Measurements from ENCODE around the gene ZBTB46.
"Not testable (repeated sequence)": the region's sequence is repeated elsewhere in the genome, so short reads cannot be mapped to it uniquely, and the experiment has no call there.

The ZBTB46 gene

GRCh38 chr20:63802469-63803240 lies 28.4 kb downstream of the ZBTB46 start:
- POLR2A ChIA-PET = no interaction called here
- Histone ChIP-seq H3K9me3 (ENCODE audit: control insufficient read depth, insufficient read depth, low read depth, low read length) (no peaks in the 10 kb centered on the region), H3K4me3 (ENCODE audit: low read depth, low read length) (no peak overlapping the region), H3K4me1 (ENCODE audit: control insufficient read depth, insufficient read depth, low read length) (no peaks in the 10 kb centered on the region), H3K27ac (ENCODE audit: extremely low read depth, low read depth, low read length) (no peak overlapping the region), H3K36me3 (ENCODE audit: control insufficient read depth in 2 of 2, insufficient read depth in 1 of 2, low read length in 2 of 2) (no peaks in the 10 kb centered on the region)
- TF ChIP-seq ZFP37 (tag by site-specific recombination; IDR thresholded peaks at IDR 0.05) (no peak), HIC1 (tag by site-specific recombination; IDR thresholded peaks at IDR 0.05) (0 out of 2 replicates have a peak, but pooled peaks have one; percentile 14)
- CTCF ChIA-PET = interaction anchor here (0.5 kb wide), 1 partner anchor 27 kb away, joined by 3 read pairs; no protein-coding TSS in a partner anchor

GRCh38 chr20:63801174-63801573 lies 29.9 kb downstream of the ZBTB46 start:
- H3K9me3 ChIP-seq (ENCODE audit: control insufficient read depth, insufficient read depth, low read depth, low read length); H3K4me3 ChIP-seq (ENCODE audit: low read depth, low read length); H3K27ac ChIP-seq (ENCODE audit: extremely low read depth, low read depth, low read length); POLR2A ChIA-PET; H3K36me3 ChIP-seq (ENCODE audit: control insufficient read depth in 2 of 2, insufficient read depth in 1 of 2, low read length in 2 of 2); H3K4me1 ChIP-seq (ENCODE audit: control insufficient read depth, insufficient read depth, low read length): not testable (repeated sequence)
- CTCF ChIA-PET = interaction anchor here (1.6 kb wide), 1 partner anchor 63 kb away, joined by 4 read pairs; no protein-coding TSS in a partner anchor

- POLR2A ChIA-PET; H3K36me3 ChIP-seq (ENCODE audit: control insufficient read depth in 2 of 2, insufficient read depth in 1 of 2, low read length in 2 of 2); H3K27ac ChIP-seq (ENCODE audit: extremely low read depth, low read depth, low read length); H3K4me1 ChIP-seq (ENCODE audit: control insufficient read depth, insufficient read depth, low read length); H3K4me3 ChIP-seq (ENCODE audit: low read depth, low read length); H3K9me3 ChIP-seq (ENCODE audit: control insufficient read depth, insufficient read depth, low read depth, low read length): not testable (repeated sequence)
- CTCF ChIA-PET = interaction anchor here (1.8 kb wide), 1 partner anchor 25 kb away, joined by 3 read pairs; no protein-coding TSS in a partner anchor
These were observed 30.7 kb downstream of the ZBTB46 start for GRCh38 chr20:63800411-63800810.

- H3K9me3 ChIP-seq (ENCODE audit: control insufficient read depth, insufficient read depth, low read depth, low read length); H3K4me1 ChIP-seq (ENCODE audit: control insufficient read depth, insufficient read depth, low read length); H3K27ac ChIP-seq (ENCODE audit: extremely low read depth, low read depth, low read length); H3K4me3 ChIP-seq (ENCODE audit: low read depth, low read length); H3K36me3 ChIP-seq (ENCODE audit: control insufficient read depth in 2 of 2, insufficient read depth in 1 of 2, low read length in 2 of 2): not testable (repeated sequence)
- CTCF ChIA-PET = interaction anchor here (1.8 kb wide), 1 partner anchor 24 kb away, joined by 3 read pairs; no protein-coding TSS in a partner anchor
- POLR2A ChIA-PET = interaction anchor here (0.6 kb wide), 1 partner anchor 48 kb away, joined by 3 read pairs; no protein-coding TSS in a partner anchor
These were observed 31.9 kb downstream of the ZBTB46 start for GRCh38 chr20:63799127-63799526.

- peak; percentile 92 for TF ChIP-seq ZNF146 (tag by site-specific recombination; IDR thresholded peaks at IDR 0.05)
- H3K36me3 ChIP-seq (ENCODE audit: control insufficient read depth in 2 of 2, insufficient read depth in 1 of 2, low read length in 2 of 2); H3K9me3 ChIP-seq (ENCODE audit: control insufficient read depth, insufficient read depth, low read depth, low read length); H3K4me1 ChIP-seq (ENCODE audit: control insufficient read depth, insufficient read depth, low read length); H3K27ac ChIP-seq (ENCODE audit: extremely low read depth, low read depth, low read length); POLR2A ChIA-PET; H3K4me3 ChIP-seq (ENCODE audit: low read depth, low read length); CTCF ChIA-PET: not testable (repeated sequence)
These were observed 33.9 kb downstream of the ZBTB46 start for GRCh38 chr20:63797175-63797574.

GRCh38 chr20:63795178-63795830 lies 35.8 kb downstream of the ZBTB46 start:
- ChIA-PET CTCF (interaction anchor here (1.5 to 1.7 kb wide), 2 partner anchors 9 to 20 kb away, joined by 7 to 9 read pairs; no protein-coding TSS in a partner anchor), POLR2A (no interaction called here)
- no peak overlapping the region for H3K27ac ChIP-seq (ENCODE audit: extremely low read depth, low read depth, low read length)
- H3K4me3 ChIP-seq (ENCODE audit: low read depth, low read length) = no peak overlapping the region
- no peaks in the 10 kb centered on the region for H3K9me3 ChIP-seq (ENCODE audit: control insufficient read depth, insufficient read depth, low read depth, low read length)
- H3K36me3 ChIP-seq (ENCODE audit: control insufficient read depth in 2 of 2, insufficient read depth in 1 of 2, low read length in 2 of 2) = peaks cover 0 to 2% of the 10 kb centered on the region in 2 experiments; a peak in 1 of 3 replicates
- H3K4me1 ChIP-seq (ENCODE audit: control insufficient read depth, insufficient read depth, low read length) = no peaks in the 10 kb centered on the region
- TF ChIP-seq ZNF571 (tag by site-specific recombination; IDR thresholded peaks at IDR 0.05) (no peak), ZNF112 (tag by site-specific recombination; IDR thresholded peaks at IDR 0.05) (no peak), SP3 (tag by site-specific recombination; IDR thresholded peaks at IDR 0.05) (no peak), ZNF510 (tag by site-specific recombination; IDR thresholded peaks at IDR 0.05; ENCODE audit: insufficient replicate concordance) (no peak), ZNF677 (tag by site-specific recombination; IDR thresholded peaks at IDR 0.05) (no peak), ZNF394 (tag by site-specific recombination; IDR thresholded peaks at IDR 0.05; ENCODE audit: borderline replicate concordance) (no peak), ZNF791 (tag by site-specific recombination; IDR thresholded peaks at IDR 0.05) (no peak), ZBTB17 (tag by site-specific recombination; IDR thresholded peaks at IDR 0.05) (no peak), ZNF311 (tag by site-specific recombination; IDR thresholded peaks at IDR 0.05; ENCODE audit: borderline replicate concordance) (no peak), ZNF19 (tag by site-specific recombination; IDR thresholded peaks at IDR 0.05; ENCODE audit: low read depth) (no peak), KLF17 (tag by site-specific recombination; IDR thresholded peaks at IDR 0.05) (no peak), ZNF404 (tag by site-specific recombination; IDR thresholded peaks at IDR 0.05) (no peak), ZNF701 (tag by site-specific recombination; IDR thresholded peaks at IDR 0.05) (no peak)
